GM12864 (cell line): ENCODE measurements around the gene SUSD4.

Source experiments
- DNase-seq: peaks from one replicate; pipeline ENCODE4 v3.0.0-alpha.2; 2011; ENCODE audit warnings: low read depth
- H3K4me3 ChIP-seq: 2 replicates; pipeline ENCODE4 v1.5.1; 2011; ENCODE audit warnings: mild to moderate bottlenecking, low read depth, low read length, control low read depth
- TF ChIP-seq, protein P1 (sequence below): IDR thresholded peaks from 2 replicates; pipeline ENCODE4 v1.5.1; 2011; ENCODE audit warnings: low read depth, mild to moderate bottlenecking, moderate library complexity, low read length, control low read depth, inconsistent platforms; ENCODE audit errors: missing control alignments

Gene SUSD4, protein sequence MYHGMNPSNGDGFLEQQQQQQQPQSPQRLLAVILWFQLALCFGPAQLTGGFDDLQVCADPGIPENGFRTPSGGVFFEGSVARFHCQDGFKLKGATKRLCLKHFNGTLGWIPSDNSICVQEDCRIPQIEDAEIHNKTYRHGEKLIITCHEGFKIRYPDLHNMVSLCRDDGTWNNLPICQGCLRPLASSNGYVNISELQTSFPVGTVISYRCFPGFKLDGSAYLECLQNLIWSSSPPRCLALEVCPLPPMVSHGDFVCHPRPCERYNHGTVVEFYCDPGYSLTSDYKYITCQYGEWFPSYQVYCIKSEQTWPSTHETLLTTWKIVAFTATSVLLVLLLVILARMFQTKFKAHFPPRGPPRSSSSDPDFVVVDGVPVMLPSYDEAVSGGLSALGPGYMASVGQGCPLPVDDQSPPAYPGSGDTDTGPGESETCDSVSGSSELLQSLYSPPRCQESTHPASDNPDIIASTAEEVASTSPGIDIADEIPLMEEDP

DNA sequence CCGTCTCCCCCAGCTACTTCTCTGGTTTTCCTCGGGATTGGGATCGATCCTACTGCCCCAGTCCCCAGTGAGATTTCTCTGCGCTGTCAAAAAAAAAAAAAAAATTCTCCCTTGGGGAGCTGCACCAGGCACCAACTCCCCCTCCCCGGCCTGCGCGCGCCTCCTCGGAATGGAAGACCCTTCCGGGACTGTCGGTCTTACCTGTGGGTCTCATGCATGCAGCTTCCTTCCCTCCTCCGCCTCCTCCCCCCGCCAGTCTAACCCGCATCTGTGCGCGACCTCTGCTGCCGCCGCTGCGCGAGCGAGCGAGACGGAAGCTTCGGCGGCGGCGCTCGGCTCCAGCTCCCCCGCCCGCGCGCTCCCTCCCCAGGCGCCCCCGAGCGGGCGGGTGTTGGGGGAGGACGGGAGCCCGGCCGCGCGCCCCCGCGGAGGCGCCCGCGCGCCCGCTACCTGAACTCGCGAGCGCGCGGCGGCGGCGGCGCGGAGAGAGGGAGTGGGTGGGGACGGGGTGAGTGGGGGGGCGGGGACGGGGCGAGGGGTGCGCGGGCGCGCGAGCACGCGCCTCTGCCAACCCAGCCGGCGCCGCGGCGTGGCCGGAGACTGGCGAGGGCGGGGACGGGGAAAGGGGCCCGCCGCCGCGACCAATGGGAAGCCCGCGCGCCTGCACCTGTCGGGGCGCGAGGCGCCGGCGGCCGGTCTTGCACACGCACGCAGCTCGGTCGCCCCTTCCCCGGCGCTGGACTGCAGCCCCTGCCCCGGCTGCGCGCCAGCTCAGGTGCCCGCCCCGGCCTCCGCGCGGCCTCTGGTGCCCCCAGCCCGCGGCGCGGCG lies at the start of gene SUSD4:
TSS of gene SUSD4 (minus strand) at position 321 of the 829 bp plus-strand sequence. CDS start 751 bp downstream, outside the sequence.
- TF ChIP-seq, protein P1, sequence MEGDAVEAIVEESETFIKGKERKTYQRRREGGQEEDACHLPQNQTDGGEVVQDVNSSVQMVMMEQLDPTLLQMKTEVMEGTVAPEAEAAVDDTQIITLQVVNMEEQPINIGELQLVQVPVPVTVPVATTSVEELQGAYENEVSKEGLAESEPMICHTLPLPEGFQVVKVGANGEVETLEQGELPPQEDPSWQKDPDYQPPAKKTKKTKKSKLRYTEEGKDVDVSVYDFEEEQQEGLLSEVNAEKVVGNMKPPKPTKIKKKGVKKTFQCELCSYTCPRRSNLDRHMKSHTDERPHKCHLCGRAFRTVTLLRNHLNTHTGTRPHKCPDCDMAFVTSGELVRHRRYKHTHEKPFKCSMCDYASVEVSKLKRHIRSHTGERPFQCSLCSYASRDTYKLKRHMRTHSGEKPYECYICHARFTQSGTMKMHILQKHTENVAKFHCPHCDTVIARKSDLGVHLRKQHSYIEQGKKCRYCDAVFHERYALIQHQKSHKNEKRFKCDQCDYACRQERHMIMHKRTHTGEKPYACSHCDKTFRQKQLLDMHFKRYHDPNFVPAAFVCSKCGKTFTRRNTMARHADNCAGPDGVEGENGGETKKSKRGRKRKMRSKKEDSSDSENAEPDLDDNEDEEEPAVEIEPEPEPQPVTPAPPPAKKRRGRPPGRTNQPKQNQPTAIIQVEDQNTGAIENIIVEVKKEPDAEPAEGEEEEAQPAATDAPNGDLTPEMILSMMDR, result no peak
- peak within 1 kb of the TSS; percentile 31; the same call in 1 of the 2 replicates for H3K4me3 ChIP-seq
- DNase-seq, result no peak

DNA sequence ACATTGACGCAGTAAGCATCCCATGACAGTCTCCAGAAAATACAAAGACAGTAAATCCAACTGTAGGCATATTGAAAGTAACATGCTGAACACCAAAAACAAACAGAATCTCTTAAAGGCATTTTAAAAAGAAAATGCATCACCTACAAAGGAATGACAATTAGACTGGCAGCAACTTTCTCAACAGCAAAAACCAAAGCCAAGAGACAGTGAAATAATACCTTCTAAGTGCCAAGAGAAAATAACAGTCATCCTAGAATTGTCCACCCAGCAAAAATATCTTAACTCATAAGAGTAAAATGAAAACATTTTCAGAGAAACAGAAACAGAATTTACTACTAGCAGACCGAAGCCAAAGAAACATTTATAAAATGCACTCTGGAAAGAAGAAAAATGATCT lies 49.2 kb upstream of the SUSD4 start:
- TF ChIP-seq, protein P1, result no peak
- no peak overlapping the region for H3K4me3 ChIP-seq
- no peak for DNase-seq

DNA sequence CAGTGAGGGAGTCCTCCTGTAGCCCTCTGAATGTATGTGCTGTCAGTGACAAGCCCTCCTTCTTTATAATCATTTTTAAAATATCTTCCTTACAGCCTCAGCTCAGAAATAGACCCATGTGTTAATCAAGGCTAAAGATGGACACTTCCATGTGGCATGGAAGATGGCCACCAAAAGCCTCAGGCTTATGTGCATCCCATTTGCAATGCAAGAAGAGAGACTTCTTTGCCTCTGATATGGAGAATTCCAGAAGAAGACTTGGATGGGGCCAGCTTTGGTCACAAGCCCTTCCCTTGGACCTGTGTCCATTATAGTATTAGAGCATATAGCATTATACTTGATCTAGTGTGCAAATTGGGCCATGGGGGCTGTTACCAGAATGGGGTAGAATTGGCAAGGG lies 47.7 kb upstream of the SUSD4 start:
- TF ChIP-seq, protein P1, result no peak
- H3K4me3 ChIP-seq, result no peak overlapping the region

DNA sequence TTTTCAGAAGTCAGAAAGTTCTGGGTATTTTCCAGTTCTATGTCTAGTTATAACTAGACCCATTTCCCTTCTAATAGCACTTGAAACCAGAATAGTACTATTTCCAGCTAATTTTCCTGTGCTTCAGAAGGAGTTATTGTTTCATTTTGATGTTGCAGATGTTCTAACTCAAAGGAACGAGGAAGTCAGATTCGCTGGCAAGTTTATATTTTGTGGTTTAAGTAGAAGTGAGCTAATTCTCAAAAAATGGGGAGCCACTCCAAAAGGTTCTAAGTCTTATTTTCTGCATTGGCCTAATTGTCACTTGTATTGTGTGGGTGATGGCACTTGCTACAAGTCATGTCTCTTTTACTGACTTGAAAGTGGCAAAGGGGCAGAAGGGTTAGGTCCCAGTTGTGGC lies 47.3 kb upstream of the SUSD4 start:
- TF ChIP-seq, protein P1, result no peak
- no peak for DNase-seq

More for the DNA sequence above, 47.7 kb upstream of the SUSD4 start:
- no peak for DNase-seq

DNA sequence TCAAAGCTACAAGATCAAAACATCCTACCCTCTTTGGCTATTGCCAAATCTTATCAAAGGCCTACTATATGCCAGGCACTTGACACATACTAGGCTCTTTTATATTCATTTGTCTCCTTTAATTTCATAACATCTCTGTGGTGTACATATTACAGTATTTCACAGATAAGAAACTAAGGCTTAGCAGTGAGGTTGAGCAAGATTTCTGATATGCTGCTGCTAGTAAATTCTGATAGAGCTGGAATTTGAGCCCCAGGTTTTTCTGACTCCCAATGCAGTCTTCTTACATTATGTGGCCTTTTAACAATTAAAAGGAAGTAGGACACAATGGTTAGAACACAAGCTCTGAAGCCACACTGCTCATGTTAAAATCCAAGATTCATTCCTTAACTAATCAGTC lies 46.1 kb upstream of the SUSD4 start:
- H3K4me3 ChIP-seq, result no peak overlapping the region
- DNase-seq, result no peak
- TF ChIP-seq, protein P1, result no peak

More for the DNA sequence above, 47.3 kb upstream of the SUSD4 start:
- no peak overlapping the region for H3K4me3 ChIP-seq

DNA sequence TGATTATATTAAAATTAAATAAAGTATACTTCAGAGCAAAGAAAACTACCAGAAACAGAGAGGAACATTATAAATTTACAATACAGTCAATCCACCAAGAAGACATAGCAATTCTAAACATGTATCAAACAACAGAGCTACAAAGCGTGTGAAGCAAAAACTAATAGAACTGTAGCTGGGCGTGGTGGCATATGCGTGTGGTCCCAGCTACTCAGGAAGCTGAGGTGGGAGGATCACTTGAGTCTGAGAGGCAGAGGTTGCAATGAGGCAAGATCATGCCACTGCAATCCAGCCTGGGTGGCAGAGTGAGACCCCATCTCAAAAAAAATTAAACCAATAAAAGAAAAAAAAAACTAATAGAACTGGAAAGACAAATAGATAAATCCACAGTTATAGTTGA lies 41.5 kb upstream of the SUSD4 start:
- TF ChIP-seq, protein P1, result no peak
- no peak overlapping the region for H3K4me3 ChIP-seq

More for the DNA sequence above, 41.5 kb upstream of the SUSD4 start:
- DNase-seq, result no peak
